Measurements from ENCODE around the gene PRKACA.
"Not testable (repeated sequence)": the region's sequence is repeated elsewhere in the genome, so short reads cannot be mapped to it uniquely, and the experiment has no call there.

The PRKACA gene

DNA sequence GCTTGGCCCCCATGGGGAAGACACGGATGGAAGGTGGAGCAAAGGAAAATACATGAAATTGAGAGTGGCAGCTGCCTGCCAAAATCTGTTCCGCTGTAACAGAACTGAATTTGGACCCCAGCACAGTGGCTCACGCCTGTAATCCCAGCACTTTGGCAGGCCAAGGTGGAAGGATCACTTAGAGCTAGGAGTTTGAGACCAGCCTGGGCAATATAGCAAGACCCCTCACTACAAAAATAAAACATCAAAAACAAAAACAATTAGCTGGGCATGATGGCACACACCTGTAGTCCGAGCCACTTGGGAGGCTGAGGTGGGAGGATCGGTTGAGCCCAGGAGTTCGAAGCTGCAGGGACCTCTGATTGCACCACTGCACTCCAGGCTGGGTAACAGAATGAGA is 65.1 kb downstream of the PRKACA start:
- Histone ChIP-seq H3K4me3 (ENCODE audit: low read length) (no peak overlapping the region), H4K20me1 (ENCODE audit: insufficient read depth, low read length) (no peaks in the 10 kb centered on the region), H3F3A (ENCODE audit: insufficient read depth, low read length) (no peaks in the 10 kb centered on the region), H3K27me3 (replicated peaks; ENCODE audit: insufficient read depth, low read length) (peaks cover 8% of the 10 kb centered on the region; the same call in 1 of the 2 replicates), H3K27ac (ENCODE audit: low read length) (no peak overlapping the region), H3K4me1 (ENCODE audit: low read length) (no peaks in the 10 kb centered on the region), H3K9ac (ENCODE audit: low read length) (no peak overlapping the region), H3K4me2 (ENCODE audit: low read depth, low read length) (no peak overlapping the region), H3K36me3 (replicated peaks; ENCODE audit: insufficient read depth, low read length) (no peaks in the 10 kb centered on the region), H3K9me2 (replicated peaks; ENCODE audit: insufficient read depth, low read length) (no peaks in the 10 kb centered on the region), H3K79me2 (ENCODE audit: low read length) (no peaks in the 10 kb centered on the region), H3K9me3 (replicated peaks; ENCODE audit: insufficient read depth, low read length) (no peaks in the 10 kb centered on the region), H2AFZ (ENCODE audit: low read length) (no peak overlapping the region)
- TF ChIP-seq EZH2 (optimal IDR thresholded peaks at IDR 0.05; ENCODE audit: low read depth, low read length) (no peak), EZH2phosphoT487 (IDR thresholded peaks at IDR 0.05; ENCODE audit: low read length) (no peak)
- TF ChIP-seq, protein P1, sequence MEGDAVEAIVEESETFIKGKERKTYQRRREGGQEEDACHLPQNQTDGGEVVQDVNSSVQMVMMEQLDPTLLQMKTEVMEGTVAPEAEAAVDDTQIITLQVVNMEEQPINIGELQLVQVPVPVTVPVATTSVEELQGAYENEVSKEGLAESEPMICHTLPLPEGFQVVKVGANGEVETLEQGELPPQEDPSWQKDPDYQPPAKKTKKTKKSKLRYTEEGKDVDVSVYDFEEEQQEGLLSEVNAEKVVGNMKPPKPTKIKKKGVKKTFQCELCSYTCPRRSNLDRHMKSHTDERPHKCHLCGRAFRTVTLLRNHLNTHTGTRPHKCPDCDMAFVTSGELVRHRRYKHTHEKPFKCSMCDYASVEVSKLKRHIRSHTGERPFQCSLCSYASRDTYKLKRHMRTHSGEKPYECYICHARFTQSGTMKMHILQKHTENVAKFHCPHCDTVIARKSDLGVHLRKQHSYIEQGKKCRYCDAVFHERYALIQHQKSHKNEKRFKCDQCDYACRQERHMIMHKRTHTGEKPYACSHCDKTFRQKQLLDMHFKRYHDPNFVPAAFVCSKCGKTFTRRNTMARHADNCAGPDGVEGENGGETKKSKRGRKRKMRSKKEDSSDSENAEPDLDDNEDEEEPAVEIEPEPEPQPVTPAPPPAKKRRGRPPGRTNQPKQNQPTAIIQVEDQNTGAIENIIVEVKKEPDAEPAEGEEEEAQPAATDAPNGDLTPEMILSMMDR (IDR thresholded peaks at IDR 0.05; ENCODE audit: low read length) = no peak
- no peak for DNase-seq

DNA sequence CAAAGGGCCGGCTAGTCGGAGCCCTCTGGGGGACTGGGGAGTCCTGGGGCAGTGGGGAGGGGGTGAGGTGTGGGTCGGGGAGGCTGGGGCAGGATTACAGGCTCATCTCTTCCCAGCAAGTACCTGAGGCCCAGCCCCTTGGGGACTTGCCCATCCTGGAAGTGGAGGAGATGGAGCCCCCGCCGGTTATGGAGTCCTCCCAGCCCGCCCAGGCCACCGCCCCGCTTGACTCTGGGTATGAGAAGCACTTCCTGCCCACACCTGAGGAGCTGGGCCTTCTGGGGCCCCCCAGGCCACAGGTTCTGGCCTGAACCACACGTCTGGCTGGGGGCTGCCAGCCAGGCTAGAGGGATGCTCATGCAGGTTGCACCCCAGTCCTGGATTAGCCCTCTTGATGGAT is 65.6 kb downstream of the PRKACA start:
- H3K4me2 ChIP-seq (ENCODE audit: low read depth, low read length) = no peak overlapping the region
- H3F3A ChIP-seq (ENCODE audit: insufficient read depth, low read length) = no peaks in the 10 kb centered on the region
- no peaks in the 10 kb centered on the region for H3K9me2 ChIP-seq (replicated peaks; ENCODE audit: insufficient read depth, low read length)
- H2AFZ ChIP-seq (ENCODE audit: low read length) = no peak overlapping the region
- H4K20me1 ChIP-seq (ENCODE audit: insufficient read depth, low read length) = no peaks in the 10 kb centered on the region
- H3K9me3 ChIP-seq (replicated peaks; ENCODE audit: insufficient read depth, low read length) = no peaks in the 10 kb centered on the region
- H3K36me3 ChIP-seq (replicated peaks; ENCODE audit: insufficient read depth, low read length) = no peaks in the 10 kb centered on the region
- no peaks in the 10 kb centered on the region for H3K4me1 ChIP-seq (ENCODE audit: low read length)
- DNase-seq = no peak
- no peak overlapping the region for H3K4me3 ChIP-seq (ENCODE audit: low read length)
- H3K79me2 ChIP-seq (ENCODE audit: low read length) = no peaks in the 10 kb centered on the region
- no peak overlapping the region for H3K9ac ChIP-seq (ENCODE audit: low read length)
- TF ChIP-seq EZH2 (optimal IDR thresholded peaks at IDR 0.05; ENCODE audit: low read depth, low read length) = no peak
- TF ChIP-seq, protein P1 (IDR thresholded peaks at IDR 0.05; ENCODE audit: low read length) = no peak
- no peak for TF ChIP-seq EZH2phosphoT487 (IDR thresholded peaks at IDR 0.05; ENCODE audit: low read length)
- no peak overlapping the region for H3K27ac ChIP-seq (ENCODE audit: low read length)
- H3K27me3 ChIP-seq (replicated peaks; ENCODE audit: insufficient read depth, low read length) = peaks cover 8% of the 10 kb centered on the region; the same call in 1 of the 2 replicates

GRCh38 chr19:14050961-14051360 is 66.6 kb downstream of the PRKACA start:
- H3K27me3 ChIP-seq (replicated peaks; ENCODE audit: insufficient read depth, low read length); H3K4me1 ChIP-seq (ENCODE audit: low read length); H3K36me3 ChIP-seq (replicated peaks; ENCODE audit: insufficient read depth, low read length); H3K9ac ChIP-seq (ENCODE audit: low read length); H3K4me2 ChIP-seq (ENCODE audit: low read depth, low read length); H3K27ac ChIP-seq (ENCODE audit: low read length); H2AFZ ChIP-seq (ENCODE audit: low read length); H3K4me3 ChIP-seq (ENCODE audit: low read length); DNase-seq; H3F3A ChIP-seq (ENCODE audit: insufficient read depth, low read length); H3K79me2 ChIP-seq (ENCODE audit: low read length); H3K9me3 ChIP-seq (replicated peaks; ENCODE audit: insufficient read depth, low read length); H3K9me2 ChIP-seq (replicated peaks; ENCODE audit: insufficient read depth, low read length); H4K20me1 ChIP-seq (ENCODE audit: insufficient read depth, low read length): not testable (repeated sequence)

- Histone ChIP-seq H3K27me3 (replicated peaks; ENCODE audit: insufficient read depth, low read length) (peaks cover 8% of the 10 kb centered on the region; the same call in 1 of the 2 replicates), H3K4me2 (ENCODE audit: low read depth, low read length) (no peak overlapping the region), H3K9me2 (replicated peaks; ENCODE audit: insufficient read depth, low read length) (no peaks in the 10 kb centered on the region), H3F3A (ENCODE audit: insufficient read depth, low read length) (no peaks in the 10 kb centered on the region), H3K4me3 (ENCODE audit: low read length) (no peak overlapping the region), H3K9me3 (replicated peaks; ENCODE audit: insufficient read depth, low read length) (no peaks in the 10 kb centered on the region), H3K27ac (ENCODE audit: low read length) (no peak overlapping the region), H3K4me1 (ENCODE audit: low read length) (no peaks in the 10 kb centered on the region), H3K9ac (ENCODE audit: low read length) (no peak overlapping the region), H3K36me3 (replicated peaks; ENCODE audit: insufficient read depth, low read length) (no peaks in the 10 kb centered on the region), H2AFZ (ENCODE audit: low read length) (no peak overlapping the region), H3K79me2 (ENCODE audit: low read length) (no peaks in the 10 kb centered on the region), H4K20me1 (ENCODE audit: insufficient read depth, low read length) (no peaks in the 10 kb centered on the region)
- TF ChIP-seq, protein P1 (IDR thresholded peaks at IDR 0.05; ENCODE audit: low read length) = no peak
- no peak for TF ChIP-seq EZH2 (optimal IDR thresholded peaks at IDR 0.05; ENCODE audit: low read depth, low read length)
- no peak for DNase-seq
Measured at GRCh38 chr19:14050512-14050911, 67.0 kb downstream of the PRKACA start.
